ENCODE data around the gene POLK.
"Not testable (repeated sequence)": the region's sequence is repeated elsewhere in the genome, so short reads cannot be mapped to it uniquely, and the experiment has no call there.

Gene POLK

DNA sequence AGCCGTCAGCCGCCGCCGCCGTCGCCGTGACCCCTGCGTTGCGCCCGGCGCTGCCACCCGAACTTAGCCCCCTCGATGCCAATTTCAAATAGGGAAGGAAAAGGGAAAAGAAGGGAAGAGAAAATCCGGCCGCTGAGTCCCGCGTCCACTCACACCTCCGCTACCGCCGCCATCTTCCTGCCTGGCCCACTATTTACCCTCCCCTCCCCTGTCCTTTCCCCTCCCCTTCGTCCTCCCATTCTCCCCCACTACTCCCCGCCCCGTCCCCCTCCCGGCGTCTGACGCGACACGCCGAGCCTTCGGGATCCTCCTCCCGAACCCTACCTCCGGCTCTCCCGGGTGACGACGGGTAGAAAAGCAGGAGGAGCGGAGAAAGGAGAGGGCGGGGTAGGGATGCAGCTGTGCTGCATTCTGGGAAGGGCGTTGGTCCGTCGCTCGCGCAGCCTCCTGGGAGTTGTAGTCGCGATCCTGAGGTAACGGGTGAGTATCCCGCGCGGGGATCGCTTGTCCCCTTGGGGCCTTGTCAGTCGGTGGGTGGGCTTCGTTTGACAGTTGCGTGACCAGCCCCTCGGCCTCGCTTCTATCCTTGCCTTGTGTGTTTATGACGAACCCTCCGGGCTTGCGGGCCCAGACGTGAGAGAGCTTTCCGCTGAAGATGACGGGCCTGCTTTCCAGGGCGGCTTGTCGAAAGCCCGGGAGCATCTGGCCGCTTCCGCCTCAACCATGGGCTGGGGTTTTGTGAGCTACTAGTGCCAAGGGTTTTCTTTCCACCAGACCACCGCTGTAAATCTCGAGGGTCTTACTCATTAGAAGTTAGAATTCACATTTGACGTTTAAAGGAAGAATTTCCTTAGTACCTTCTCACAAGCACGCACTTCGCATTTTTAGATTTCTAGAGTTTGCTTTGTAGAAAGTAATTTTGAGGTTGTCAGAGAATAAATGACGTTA lies at the start of gene POLK, which contains the start of gene CERT1:
Gene POLK, plus strand, starts transcription at position 457 of the 948 bp plus-strand sequence.
Gene CERT1, minus strand, starts transcription at position 195 of the 948 bp plus-strand sequence. CDS start 422 bp downstream, outside the sequence.
- DNase-seq, result peak; percentile 99

DNA sequence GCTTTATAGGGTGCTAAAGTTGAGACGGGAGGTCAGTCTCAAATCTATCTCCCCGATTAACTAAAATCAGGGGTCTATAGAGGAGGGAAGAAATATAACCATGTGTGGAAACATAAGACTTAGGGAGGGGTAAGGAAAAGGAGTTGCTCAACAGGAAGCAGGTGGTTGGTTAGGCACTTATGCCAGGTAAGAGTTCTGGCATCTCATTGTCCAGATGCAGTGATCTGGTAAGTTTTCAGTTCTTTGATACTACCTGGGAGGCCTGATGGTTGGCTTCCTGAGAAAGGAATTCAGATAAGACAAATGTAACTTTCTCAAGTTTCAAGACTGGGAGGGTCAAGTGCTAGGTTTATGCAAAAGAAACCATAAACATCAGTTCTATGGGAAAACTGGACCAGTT lies 48.0 kb upstream of the POLK start:
- no peak for DNase-seq

DNA sequence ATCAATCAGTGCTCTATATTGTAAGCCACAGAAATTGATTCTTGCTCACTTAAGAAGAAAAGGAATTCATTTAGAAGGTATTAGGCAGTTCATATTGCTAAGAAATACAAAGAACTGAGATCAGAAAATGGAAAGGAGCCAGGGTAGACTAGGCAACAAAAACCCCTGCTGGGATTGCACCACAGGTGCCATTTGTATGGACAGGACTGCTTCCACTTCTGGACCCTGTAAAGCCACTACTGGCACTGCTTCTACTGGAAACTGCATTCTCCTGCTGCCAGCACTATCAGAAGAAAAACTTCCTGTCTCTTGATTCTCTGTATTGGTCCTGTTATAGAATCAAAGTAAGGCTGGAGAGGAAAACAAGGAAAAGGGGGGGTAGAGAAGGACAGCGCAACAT lies 46.2 kb upstream of the POLK start:
- DNase-seq, result no peak

DNA sequence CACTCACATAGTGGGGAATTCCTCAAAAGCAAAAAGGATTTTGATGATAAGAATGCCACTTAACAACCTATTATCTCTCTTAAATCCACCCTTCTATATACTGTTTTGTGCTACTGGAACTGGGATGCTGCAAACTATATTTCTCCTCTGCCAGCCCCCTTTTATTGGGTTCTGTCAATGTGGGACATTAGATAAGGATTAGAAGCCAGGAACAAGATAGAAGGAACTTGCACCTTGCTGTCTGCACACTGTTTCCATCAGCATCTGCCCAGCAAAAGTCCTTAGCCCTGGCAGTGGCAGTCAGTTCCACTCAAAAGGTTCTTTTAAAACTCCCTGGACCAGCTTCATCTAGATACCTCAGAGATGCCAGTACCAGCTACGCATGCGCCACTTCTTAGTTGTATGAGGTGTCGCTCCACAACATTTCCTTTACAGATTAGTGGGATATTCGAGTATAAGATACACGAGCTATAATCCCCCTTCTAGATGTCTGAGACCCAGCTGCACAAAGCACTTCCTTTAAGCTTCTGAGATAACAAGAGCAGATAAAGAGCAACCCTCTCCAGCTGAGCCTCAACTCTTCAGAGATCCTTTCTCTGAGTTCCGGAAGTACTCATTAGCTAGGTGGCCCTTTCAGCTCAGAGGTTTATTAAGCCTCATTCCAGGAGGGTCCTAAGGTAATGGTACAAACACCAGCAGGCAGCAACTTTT lies 45.5 kb upstream of the POLK start:
- no peak for DNase-seq

DNA sequence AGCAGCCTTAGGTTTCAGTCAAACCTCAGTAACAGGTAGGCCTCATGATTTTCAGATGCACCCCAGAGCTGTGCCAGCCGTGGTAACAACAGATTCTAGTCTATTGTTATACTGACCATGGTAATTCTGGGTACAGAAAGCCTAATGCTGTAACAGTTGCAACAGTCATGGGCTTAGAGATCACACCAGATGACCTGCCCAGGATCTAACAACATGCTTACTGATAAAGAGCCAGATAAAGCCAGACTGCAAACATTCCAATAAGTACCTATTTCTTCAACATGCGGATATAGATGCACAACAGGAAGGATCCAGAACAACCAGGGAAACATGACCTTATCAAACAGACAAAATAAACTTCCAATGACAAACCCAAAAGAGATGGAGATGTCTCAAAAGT lies 43.1 kb upstream of the POLK start:
- no peak for DNase-seq

DNA sequence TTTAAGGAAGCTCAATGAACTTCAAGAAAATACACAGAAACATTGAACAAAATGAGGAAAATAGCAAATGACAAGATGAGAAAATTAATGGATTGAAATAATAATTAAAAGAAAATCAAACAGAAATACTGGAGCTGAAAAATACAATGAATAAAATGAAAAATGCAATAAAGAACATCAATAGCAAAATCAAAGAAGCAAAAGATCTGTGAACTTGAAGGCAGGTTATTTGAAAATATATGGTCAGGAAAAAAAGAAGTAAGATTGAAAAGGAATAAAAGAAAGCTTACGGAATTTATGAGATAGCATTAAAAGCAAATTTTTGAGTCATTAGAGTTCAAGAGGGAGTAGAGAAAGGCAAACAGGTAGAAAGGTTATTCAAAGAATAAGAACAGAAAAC lies 42.7 kb upstream of the POLK start:
- DNase-seq, result no peak

DNA sequence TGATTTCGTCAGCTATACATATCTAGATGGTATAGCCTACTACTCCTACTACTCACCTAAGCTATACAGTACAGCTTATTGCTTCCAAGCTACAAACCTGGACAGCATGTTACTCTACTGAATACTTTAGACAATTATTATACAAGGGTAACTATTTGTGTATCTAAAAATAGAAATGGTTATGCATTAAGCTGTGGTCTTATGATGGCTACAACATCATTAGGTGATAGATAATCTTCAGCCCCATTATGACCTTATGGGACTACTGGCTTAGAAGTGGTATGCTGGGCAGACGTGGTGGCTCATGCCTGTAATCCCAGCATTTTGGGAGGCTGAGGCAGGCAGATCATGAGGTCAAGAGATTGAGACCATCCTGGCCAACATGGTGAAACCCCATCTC lies 40.5 kb upstream of the POLK start:
- DNase-seq, result no peak

DNA sequence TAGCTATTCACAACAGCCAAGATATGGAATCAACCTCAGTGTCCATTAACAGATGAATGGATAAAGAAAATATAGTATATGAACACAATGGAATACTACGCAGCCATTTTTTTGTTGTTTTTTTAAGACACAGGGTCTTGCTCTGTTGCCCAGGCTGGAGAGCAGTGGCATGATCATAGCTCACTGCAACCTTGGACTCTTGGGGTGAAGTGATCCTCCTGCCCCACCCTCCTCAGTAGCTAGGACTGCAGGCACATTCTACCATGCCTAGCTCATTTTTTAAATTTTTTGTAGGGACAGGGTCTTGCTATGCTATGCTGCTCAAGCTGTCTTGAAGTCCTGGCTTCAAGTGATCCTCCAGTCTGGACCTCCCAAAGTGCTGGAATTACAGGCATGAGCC lies 38.7 kb upstream of the POLK start:
- DNase-seq, result no peak

DNA sequence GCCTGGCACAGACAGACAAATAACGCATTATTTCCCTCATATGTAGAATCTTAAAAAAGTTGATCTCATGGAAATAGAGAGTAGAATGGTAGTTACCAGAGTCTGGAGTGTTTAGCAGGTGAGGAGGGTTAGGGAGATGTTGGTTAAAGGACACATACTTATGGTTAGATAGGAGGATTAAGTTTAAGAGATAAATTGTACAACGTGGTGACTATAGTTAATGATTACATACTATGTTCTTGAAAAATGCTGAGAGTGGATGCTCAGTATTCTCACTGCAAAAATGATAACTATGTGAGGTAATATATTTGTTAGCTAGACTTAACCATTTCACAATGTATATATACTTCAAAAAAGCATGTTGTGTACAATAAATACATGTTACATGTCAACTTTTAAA lies 38.2 kb upstream of the POLK start:
- no peak for DNase-seq

DNA sequence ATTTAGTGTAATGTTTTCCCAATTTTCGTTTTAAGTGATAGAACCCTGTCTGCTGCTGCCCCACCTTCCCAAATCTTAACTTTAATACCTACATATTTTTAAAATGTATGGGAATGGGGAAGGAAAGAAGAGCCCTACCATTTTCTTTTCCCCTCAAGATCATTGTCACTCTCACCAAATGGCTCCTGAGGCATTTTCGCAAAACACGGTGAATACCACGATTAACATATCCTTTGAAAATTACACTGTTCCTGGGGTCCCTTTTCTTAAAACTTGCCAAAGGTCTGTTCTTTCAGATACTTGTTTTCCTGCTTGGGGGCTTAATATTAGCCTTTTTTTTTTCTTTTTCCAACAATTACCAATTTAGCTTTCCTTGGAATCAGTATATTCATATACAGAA lies 36.3 kb upstream of the POLK start:
- no peak for DNase-seq

DNA sequence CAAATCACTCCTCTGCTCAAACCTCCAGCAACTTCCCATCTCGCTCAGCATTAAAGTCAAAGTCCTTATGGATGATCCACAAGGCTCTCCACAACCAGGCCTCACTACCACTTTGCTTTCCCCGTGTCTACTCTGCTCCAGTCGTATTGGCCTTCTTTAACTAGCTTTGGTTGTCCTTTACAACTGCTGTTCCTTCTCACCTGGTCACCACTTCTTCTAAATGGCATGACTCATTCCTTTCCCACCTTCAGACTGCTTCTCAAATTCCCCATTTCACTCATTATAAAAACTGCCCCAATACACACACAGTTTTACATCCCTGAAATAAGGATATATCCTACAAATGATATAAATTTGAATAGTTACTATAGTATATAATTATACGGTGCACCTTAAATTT lies 30.7 kb upstream of the POLK start:
- DNase-seq, result no peak

DNA sequence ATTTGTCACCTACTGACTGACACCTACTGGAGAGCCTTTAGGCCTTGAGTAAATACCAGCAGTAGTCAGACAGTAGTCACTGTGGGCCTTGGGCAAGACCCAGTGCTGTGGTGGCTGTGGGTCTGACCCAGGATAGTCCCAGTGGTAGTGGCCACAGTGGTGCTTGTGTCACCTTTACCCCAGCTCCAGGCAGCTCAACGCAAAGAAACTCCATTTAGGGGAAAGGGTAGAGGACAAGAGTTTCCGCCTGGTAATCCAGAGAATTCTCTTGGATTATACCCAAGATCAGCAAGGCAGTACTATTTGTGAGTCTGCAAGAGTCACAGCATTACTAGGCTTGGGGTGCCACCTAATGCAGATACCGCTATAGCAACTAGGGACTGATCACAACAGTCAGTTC lies 29.2 kb upstream of the POLK start:
- no peak for DNase-seq

DNA sequence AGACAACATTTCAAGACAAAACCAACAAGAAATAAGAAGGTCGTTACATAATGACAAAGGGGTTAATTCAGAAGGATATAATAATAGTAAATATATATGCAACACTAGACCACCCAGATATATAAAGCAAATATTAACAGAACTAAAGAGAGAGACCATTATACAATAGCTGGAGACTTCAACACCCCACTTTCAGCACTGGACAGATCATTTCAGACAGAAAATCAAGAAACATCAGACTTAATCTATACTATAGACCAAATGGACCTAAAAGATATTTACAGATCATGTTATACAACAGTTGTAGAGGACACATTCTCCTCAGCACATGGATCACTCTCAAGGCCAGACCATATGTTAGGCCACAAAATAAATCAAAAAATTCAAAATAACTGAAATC lies 27.1 kb upstream of the POLK start:
- no peak for DNase-seq

DNA sequence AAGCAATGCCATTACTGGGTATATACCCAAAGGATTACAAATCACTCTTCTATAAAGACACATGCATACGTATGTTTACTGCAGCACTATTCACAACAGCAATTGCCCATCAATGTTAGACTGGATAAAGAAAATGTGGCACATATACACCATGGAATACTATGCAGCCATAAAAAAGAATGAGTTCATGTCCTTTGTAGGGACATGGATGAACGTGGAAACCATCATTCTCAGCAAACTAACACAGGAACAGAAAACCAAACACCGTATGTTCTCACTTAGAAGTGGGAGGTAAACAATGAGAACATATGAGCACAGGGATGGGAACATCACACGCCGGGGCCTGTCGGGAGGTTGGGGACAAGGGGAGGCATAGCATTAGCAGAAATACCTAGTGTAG lies 21.8 kb upstream of the POLK start:
- DNase-seq, result not testable (repeated sequence)

DNA sequence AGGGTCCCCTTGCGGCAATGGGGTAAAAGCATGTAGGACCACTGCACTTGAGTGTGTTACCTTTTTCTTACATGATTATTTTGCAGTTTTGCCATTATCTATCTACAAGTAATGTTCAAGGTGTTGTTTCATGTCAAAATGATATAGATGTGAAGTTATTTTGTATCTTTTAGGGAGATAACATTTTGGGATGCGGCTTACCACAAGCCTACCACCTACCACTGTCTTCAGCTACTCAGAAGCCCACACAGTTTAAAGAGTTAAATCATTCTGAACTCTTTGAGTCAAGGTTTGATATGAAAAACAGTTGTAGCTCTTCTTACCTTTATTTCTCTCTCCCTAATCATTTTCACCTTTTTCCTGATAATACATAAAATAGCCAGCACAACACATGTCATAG lies 20.1 kb upstream of the POLK start:
- DNase-seq, result no peak

DNA sequence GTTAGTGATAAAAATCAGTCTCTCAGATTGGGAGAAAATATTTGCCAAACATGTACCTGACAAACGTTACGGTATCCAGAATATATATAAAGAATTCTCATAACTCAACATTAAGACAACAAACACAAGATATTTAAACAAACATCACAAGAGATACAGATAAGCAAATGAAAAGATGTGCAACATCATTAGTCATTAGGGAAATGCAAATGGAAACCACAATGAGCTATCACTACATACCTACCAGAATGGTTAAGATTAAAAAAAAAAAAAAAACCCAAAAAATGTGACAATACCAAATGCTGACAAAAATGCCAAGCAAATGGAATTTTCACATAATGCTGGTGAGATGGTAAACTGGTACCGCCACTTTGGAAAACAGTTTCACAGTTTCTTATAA lies 15.7 kb upstream of the POLK start:
- DNase-seq, result no peak

DNA sequence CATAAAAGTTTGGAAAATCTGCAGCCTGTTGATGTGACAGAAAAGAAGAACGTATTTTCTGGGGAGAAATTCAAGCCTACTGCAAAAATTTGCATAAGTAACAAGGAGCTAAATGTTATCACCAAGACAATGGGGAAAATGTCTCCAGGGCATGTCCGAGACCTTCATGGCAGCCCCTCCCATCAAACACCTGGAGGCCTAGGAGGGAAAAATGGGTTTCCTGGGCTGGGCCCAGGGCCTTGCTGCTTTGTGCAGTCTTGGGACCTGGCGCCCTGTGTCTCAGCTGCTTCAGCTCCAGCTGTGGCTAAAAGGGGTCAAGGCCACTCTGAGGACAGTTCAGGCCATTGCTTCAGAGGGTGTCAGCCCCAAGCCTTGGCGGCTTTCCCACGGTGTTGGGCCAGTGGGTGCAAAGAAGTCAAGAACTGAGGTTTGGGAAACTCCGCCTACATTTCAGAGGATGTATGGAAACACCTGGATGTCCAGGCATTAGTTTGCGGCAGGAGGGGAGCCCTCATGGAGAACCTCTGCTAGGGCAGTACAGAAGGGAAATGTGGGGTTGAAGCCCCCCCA lies 13.4 kb upstream of the POLK start:
- no peak for DNase-seq

DNA sequence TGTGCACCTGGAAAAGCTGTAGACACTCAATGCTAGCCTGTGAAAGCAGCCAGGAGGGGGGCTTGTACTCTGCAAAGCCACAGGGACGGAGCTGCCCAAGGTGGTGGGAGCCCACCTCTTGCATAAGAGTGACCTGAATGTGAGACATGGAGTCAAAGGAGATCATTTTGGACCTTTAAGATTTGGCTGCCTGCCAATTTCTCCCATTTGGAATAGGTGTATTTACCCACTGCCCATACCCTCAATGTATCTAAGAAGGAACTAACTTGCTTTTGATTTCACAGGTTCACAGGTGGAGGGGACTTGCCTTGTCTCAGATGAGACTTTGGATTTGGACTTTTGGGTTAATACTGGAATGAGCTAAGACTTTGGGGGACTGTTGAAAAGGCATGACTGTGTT lies 12.8 kb upstream of the POLK start:
- not testable (repeated sequence) for DNase-seq

DNA sequence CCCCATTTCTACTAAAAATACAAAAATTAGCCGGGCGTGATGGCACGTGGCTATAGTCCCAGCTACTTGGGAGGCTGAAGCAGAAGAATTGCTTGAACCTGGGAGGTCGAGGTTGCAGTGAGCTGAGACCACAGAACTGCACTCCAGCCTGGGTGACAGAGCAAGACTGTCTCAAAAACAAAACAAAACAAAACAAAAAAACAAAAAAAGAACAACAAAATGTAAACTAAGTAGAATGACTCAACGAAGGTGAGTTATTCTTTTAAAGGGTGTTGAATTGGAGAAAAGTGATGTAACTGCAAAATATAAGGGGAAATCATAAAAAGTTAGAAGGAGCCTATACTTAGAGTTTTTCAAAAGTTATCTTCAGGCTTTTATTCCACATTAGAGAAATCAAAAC lies 6.6 kb upstream of the POLK start:
- not testable (repeated sequence) for DNase-seq

DNA sequence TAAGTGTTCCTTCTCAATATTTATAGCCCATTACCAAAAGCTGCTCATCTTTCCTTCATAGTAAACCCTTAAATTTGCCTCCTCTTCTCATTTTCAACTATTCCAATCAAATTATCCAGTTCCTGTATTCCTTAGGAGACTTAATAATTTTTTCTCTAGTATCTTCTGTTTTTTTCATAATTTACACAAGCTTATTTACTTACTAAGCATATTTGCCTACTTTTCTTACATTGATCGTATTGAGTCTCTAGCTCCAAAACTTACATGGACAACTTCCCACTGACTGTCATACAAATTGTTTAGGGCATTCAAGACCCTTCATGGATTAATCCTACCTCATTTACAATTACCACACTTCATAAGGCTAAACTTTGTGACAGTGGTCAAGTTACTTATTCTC lies 3.9 kb upstream of the POLK start:
- no peak for DNase-seq

DNA sequence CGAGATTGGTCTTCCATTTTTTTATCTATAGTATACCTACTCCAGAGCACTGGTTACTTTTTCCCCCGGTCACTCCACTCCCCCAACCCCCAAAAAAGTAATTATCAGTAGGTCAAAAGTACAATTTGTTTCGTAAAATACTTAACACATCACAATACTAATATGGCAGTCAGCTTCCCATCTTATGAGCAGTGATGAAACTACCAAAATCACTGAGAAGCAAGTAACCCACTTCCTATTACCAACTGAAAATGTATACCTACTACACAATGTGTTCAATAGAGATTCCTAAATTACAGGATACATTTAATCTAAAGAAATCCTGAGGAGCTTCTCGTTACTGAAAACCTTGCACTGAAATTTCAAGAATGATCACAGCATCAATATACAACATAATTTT lies 2.1 kb upstream of the POLK start:
- no peak for DNase-seq

DNA sequence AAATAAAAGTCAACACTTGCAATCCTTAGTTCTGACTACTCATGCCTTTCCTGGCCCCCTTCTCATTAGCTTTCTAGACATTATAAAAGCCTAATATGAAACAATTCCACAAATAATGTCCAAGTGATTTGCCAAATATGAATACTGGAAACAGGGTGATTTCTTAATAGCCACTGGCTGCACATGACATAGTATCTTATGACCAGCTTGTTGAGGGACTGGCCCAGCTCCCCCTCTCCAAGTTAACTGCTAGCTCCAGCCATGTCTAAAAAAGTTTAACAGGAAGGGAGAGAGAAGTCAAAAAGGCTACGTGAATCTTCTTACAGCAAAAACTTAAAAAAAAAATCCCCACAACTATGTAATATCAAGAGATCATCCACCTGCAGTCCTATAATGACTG lies 1.7 kb upstream of the POLK start:
- DNase-seq, result peak; percentile 11

DNA sequence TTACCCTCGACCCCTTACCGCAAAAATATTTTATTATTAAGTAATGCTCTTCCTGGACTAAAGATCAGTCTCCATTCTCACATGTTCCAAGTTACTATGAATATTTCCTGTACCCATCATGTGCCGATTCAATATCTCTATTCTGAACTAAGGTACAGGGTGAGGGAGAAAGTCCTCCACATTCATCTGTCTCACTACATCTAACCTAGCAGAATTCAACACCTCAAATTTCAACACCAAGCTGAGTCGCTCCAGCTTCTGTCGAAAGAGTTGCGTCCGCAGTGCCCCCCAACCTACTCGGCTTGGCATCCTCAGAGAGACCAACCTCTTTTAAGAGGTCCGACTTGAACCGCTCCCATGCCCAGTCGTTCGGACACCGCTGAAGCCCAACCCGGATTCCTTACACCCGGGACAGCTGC lies 1.3 kb upstream of the POLK start:
- DNase-seq, result no peak

All from fibroblast of upper back skin (primary cell).